ENCODE data around the gene EMID1. TPM values are rescaled to one million over a fixed set of nuclear protein-coding genes. Genes with fewer than 3 reads are reported as not detected.

The EMID1 gene
- total RNA-seq, 1 experiment from 2014 or later = 10.0 TPM

- Histone ChIP-seq H3K27me3 (replicated peaks; ENCODE audit: control insufficient read depth, insufficient read depth, low read length) (no peaks in the 10 kb centered on the region), H3K4me1 (peaks cover 13% of the 10 kb centered on the region), H3K4me3 (ENCODE audit: low read depth, low read length) (no peak overlapping the region), H3K36me3 (ENCODE audit: control insufficient read depth, insufficient read depth, low read length) (peaks cover 4% of the 10 kb centered on the region), H3K9me3 (no peaks in the 10 kb centered on the region)
- H3K4me1 Mint-ChIP-seq (ENCODE audit: low read depth, unreplicated experiment) = peaks cover 11% of the 10 kb centered on the region
- peak overlapping the region; percentile 100 for H3K27ac Mint-ChIP-seq (ENCODE audit: unreplicated experiment)
- DNase-seq = no peak
- POLR2A ChIA-PET = interaction anchor here (1.1 kb wide), 1 partner anchor 46 kb away, joined by 3 read pairs; no protein-coding TSS in a partner anchor
- no peaks in the 10 kb centered on the region for H3K27me3 Mint-ChIP-seq (ENCODE audit: insufficient read depth, unreplicated experiment)
- BruUV-seq (replicated peaks) = no TSS peak
- peak overlapping the region; percentile 98 for H3K4me3 Mint-ChIP-seq (ENCODE audit: unreplicated experiment)
- intact Hi-C loops (cut with micrococcal nuclease; ENCODE audit: unreplicated experiment) = no loop called here
- peaks cover 39% of the 10 kb centered on the region for H3K36me3 Mint-ChIP-seq (ENCODE audit: insufficient read depth, unreplicated experiment)
- TF ChIP-seq, protein P1, sequence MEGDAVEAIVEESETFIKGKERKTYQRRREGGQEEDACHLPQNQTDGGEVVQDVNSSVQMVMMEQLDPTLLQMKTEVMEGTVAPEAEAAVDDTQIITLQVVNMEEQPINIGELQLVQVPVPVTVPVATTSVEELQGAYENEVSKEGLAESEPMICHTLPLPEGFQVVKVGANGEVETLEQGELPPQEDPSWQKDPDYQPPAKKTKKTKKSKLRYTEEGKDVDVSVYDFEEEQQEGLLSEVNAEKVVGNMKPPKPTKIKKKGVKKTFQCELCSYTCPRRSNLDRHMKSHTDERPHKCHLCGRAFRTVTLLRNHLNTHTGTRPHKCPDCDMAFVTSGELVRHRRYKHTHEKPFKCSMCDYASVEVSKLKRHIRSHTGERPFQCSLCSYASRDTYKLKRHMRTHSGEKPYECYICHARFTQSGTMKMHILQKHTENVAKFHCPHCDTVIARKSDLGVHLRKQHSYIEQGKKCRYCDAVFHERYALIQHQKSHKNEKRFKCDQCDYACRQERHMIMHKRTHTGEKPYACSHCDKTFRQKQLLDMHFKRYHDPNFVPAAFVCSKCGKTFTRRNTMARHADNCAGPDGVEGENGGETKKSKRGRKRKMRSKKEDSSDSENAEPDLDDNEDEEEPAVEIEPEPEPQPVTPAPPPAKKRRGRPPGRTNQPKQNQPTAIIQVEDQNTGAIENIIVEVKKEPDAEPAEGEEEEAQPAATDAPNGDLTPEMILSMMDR (IDR thresholded peaks at IDR 0.05; ENCODE audit: insufficient read depth in 1 of 2, low read depth in 1 of 2, low read length in 1 of 2, severe bottlenecking in 1 of 2, unreplicated experiment in 1 of 2) = no peak
- CTCF ChIA-PET = no interaction called here
- no peaks in the 10 kb centered on the region for H3K9me3 Mint-ChIP-seq (ENCODE audit: unreplicated experiment)
Observed at GRCh38 chr22:29265929-29266328, 60.2 kb downstream of the EMID1 start.

DNA sequence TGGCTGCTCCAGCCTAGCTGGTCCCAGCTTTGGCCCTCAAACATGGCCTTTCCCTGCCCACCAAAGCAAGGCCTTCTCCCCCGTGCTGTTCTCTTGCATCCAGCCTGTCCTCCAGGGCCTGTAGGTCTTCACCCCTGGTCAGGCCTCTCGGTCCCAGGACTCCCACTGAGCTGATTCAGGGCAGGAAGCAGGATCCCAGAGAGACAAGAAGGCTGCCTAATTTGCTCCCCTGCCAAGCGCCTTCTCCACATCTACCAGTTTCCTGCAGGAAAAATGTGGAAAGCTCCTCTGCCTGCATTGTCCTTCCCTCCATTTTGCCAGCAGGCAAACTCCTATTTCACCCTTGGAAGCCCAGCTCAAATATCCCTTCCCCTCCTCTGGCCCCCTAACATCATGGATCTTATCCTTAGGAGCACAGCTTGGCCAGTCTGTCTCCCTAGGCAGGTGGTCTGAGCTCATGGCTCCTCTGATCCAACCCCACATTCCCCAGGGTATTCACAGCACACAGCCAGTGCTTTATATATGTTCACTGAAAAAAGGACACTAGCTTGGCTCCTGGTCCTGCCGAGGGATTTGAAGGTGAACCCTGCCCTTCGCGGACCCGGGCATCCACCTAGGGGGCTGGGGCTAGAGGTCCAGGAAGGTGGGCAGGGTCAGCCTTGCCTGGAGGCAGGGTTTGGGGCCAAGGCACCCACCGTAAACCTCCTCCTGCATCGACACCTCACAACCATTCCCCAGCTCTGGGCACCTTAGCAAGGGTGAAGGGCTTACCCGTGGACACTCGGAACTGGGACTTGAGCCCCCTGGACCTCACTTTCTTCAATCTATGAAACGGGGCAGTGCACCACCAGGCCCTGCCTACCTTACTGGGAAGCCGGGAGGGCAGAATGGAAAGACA lies 61.1 kb downstream of the EMID1 start:
- Histone ChIP-seq H3K9me3 (no peaks in the 10 kb centered on the region), H3K27me3 (replicated peaks; ENCODE audit: control insufficient read depth, insufficient read depth, low read length) (no peaks in the 10 kb centered on the region), H3K4me3 (ENCODE audit: low read depth, low read length) (peak overlapping the region; percentile 76), H3K4me1 (peaks cover 20% of the 10 kb centered on the region), H3K36me3 (ENCODE audit: control insufficient read depth, insufficient read depth, low read length) (peaks cover 4% of the 10 kb centered on the region)
- Mint-ChIP-seq H3K4me1 (ENCODE audit: low read depth, unreplicated experiment) (peaks cover 19% of the 10 kb centered on the region), H3K27me3 (ENCODE audit: insufficient read depth, unreplicated experiment) (no peaks in the 10 kb centered on the region), H3K9me3 (ENCODE audit: unreplicated experiment) (no peaks in the 10 kb centered on the region), H3K4me3 (ENCODE audit: unreplicated experiment) (peak overlapping the region; percentile 98), H3K36me3 (ENCODE audit: insufficient read depth, unreplicated experiment) (peaks cover 48% of the 10 kb centered on the region), H3K27ac (ENCODE audit: unreplicated experiment) (peak overlapping the region; percentile 100)
- POLR2A ChIA-PET = interaction anchor here (0.6 to 1.1 kb wide), 2 partner anchors 47 to 194 kb away, joined by 3 read pairs; partner anchors contain the start of gene KREMEN1
- intact Hi-C loops (cut with micrococcal nuclease; ENCODE audit: unreplicated experiment) = no loop called here
- DNase-seq = no peak
- no TSS peak for BruUV-seq (replicated peaks)
- CTCF ChIA-PET = interaction anchor here (1.3 kb wide), 1 partner anchor 22 kb away, joined by 3 read pairs; no protein-coding TSS in a partner anchor
- TF ChIP-seq, protein P1 (IDR thresholded peaks at IDR 0.05; ENCODE audit: insufficient read depth in 1 of 2, low read depth in 1 of 2, low read length in 1 of 2, severe bottlenecking in 1 of 2, unreplicated experiment in 1 of 2) = no peak

DNA sequence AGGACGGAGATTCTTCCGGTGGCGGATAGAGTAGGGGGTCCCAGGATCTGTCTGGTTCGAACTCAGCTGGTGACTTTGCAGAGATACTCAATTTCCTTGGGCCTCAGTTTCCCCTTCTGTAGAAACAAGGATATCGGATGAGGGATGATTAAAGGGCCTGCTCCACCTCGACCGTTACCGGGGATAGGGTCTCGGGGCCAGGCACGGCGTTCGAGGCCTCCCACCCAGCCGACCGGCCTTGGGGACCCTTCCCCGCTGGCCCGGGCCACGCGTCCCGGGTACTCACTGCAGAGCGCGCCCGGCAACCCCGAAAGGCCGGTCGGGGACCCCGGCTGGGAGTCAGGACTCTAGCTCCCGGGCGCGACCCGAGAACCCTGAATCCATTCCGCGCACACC lies 61.8 kb downstream of the EMID1 start:
- TF ChIP-seq, protein P1 (IDR thresholded peaks at IDR 0.05; ENCODE audit: insufficient read depth in 1 of 2, low read depth in 1 of 2, low read length in 1 of 2, severe bottlenecking in 1 of 2, unreplicated experiment in 1 of 2) = no peak
- H3K4me1 Mint-ChIP-seq (ENCODE audit: low read depth, unreplicated experiment) = peaks cover 25% of the 10 kb centered on the region
- peak overlapping the region; percentile 98 for H3K4me3 Mint-ChIP-seq (ENCODE audit: unreplicated experiment)
- H3K27me3 ChIP-seq (replicated peaks; ENCODE audit: control insufficient read depth, insufficient read depth, low read length) = no peaks in the 10 kb centered on the region
- peak overlapping the region; percentile 100 for H3K27ac Mint-ChIP-seq (ENCODE audit: unreplicated experiment)
- ChIA-PET CTCF (interaction anchor here (1.3 kb wide), 1 partner anchor 22 kb away, joined by 3 read pairs; no protein-coding TSS in a partner anchor), POLR2A (no interaction called here)
- H3K36me3 Mint-ChIP-seq (ENCODE audit: insufficient read depth, unreplicated experiment) = peaks cover 55% of the 10 kb centered on the region
- no peaks in the 10 kb centered on the region for H3K9me3 Mint-ChIP-seq (ENCODE audit: unreplicated experiment)
- H3K36me3 ChIP-seq (ENCODE audit: control insufficient read depth, insufficient read depth, low read length) = peaks cover 4% of the 10 kb centered on the region
- peaks cover 20% of the 10 kb centered on the region for H3K4me1 ChIP-seq
- BruUV-seq (replicated peaks) = TSS peak; percentile 62
- H3K27me3 Mint-ChIP-seq (ENCODE audit: insufficient read depth, unreplicated experiment) = no peaks in the 10 kb centered on the region
- no peaks in the 10 kb centered on the region for H3K9me3 ChIP-seq
- intact Hi-C loops (cut with micrococcal nuclease; ENCODE audit: unreplicated experiment) = no loop called here
- H3K4me3 ChIP-seq (ENCODE audit: low read depth, low read length) = peak overlapping the region; percentile 76
- no peak for DNase-seq
